NCI-H146 (cell line): ENCODE data around the gene TSPAN9.
A peak's percentile ranks its signal among the peaks of the same experiment; 100 is the strongest.

Experiments
- DNase-seq: peaks from one replicate; lab custom pipeline; 2025; lab: John Stamatoyannopoulos, UW

TSPAN9 gene

GRCh38 chr12:3296409-3296701, 219.2 kb downstream of the TSPAN9 start:
- no peak for DNase-seq

GRCh38 chr12:3298603-3299002, 221.4 kb downstream of the TSPAN9 start:
- DNase-seq: no peak

- peak; percentile 96 for DNase-seq
Observed at GRCh38 chr12:3299929-3300832, 223.0 kb downstream of the TSPAN9 start.

- DNase-seq: peak; percentile 22
Observed at GRCh38 chr12:3300833-3301401, 223.7 kb downstream of the TSPAN9 start.

GRCh38 chr12:3302401-3303041, 225.3 kb downstream of the TSPAN9 start:
- no peak for DNase-seq

- peak; percentile 60 for DNase-seq
Observed at GRCh38 chr12:3303410-3304136, 226.4 kb downstream of the TSPAN9 start.

- peak; percentile 99 for DNase-seq
Observed at GRCh38 chr12:3304436-3305165, 227.4 kb downstream of the TSPAN9 start.

- peak; percentile 57 for DNase-seq
Observed at GRCh38 chr12:3305464-3305863, 228.3 kb downstream of the TSPAN9 start.

- DNase-seq: no peak
Observed at GRCh38 chr12:3305904-3306619, 228.9 kb downstream of the TSPAN9 start.

- DNase-seq: no peak
Observed at GRCh38 chr12:3307389-3307788, 230.2 kb downstream of the TSPAN9 start.

- DNase-seq: peak; percentile 60
Observed at GRCh38 chr12:3308063-3308462, 230.9 kb downstream of the TSPAN9 start.

GRCh38 chr12:3308609-3309008, 231.4 kb downstream of the TSPAN9 start:
- no peak for DNase-seq

GRCh38 chr12:3309805-3310204, 232.6 kb downstream of the TSPAN9 start:
- no peak for DNase-seq

GRCh38 chr12:3310271-3311026, 233.3 kb downstream of the TSPAN9 start:
- no peak for DNase-seq

GRCh38 chr12:3311027-3311402, 233.8 kb downstream of the TSPAN9 start:
- DNase-seq: peak; percentile 95

- DNase-seq: peak; percentile 47
Observed at GRCh38 chr12:3311491-3312103, 234.4 kb downstream of the TSPAN9 start.

GRCh38 chr12:3313066-3313465, 235.9 kb downstream of the TSPAN9 start:
- no peak for DNase-seq

- peak; percentile 79 for DNase-seq
Observed at GRCh38 chr12:3313675-3314663, 236.8 kb downstream of the TSPAN9 start.

GRCh38 chr12:3315201-3315661, 238.1 kb downstream of the TSPAN9 start:
- peak; percentile 99 for DNase-seq
